SK-N-SH (cell line): ENCODE measurements around the gene DNTT.

Source experiments
- CTCF ChIP-seq: fragments of 200-600 bp; sonication (generic); IDR thresholded peaks from 2 replicates; pipeline ENCODE4 v1.6.1; 2017; ENCODE audit warnings: antibody characterized with exemption, mild to moderate bottlenecking, moderate library complexity
- EZH2phosphoT487 ChIP-seq: fragments of 200-600 bp; sonication (generic); IDR thresholded peaks from 2 replicates; pipeline ENCODE4 v1.6.1; 2017; ENCODE audit warnings: low read depth, mixed run types, mild to moderate bottlenecking, antibody characterized with exemption, moderate library complexity, borderline replicate concordance
- POLR2AphosphoS5 ChIP-seq: IDR thresholded peaks from 2 replicates; pipeline ENCODE4 v1.6.1; 2012; ENCODE audit warnings: low read depth, low read length
- TAF1 ChIP-seq: IDR thresholded peaks from 2 replicates; pipeline ENCODE4 v1.6.1; 2012; ENCODE audit warnings: low read depth, mild to moderate bottlenecking, low read length, moderate library complexity, borderline replicate concordance
- TF ChIP-seq, protein P1 (sequence below): fragments of 150-350 bp; IDR thresholded peaks from 2 replicates; pipeline ENCODE4 v1.6.1; 2017; ENCODE audit warnings: antibody characterized with exemption, low read length, low read depth, borderline replicate concordance

GRCh38 chr10:96342402-96342801 lies 38.2 kb downstream of the DNTT start:
- no peak for TF ChIP-seq TAF1
- TF ChIP-seq CTCF = no peak
- TF ChIP-seq EZH2phosphoT487 = no peak
- TF ChIP-seq, protein P1, sequence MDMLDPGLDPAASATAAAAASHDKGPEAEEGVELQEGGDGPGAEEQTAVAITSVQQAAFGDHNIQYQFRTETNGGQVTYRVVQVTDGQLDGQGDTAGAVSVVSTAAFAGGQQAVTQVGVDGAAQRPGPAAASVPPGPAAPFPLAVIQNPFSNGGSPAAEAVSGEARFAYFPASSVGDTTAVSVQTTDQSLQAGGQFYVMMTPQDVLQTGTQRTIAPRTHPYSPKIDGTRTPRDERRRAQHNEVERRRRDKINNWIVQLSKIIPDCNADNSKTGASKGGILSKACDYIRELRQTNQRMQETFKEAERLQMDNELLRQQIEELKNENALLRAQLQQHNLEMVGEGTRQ = no peak
- no peak for TF ChIP-seq POLR2AphosphoS5
